Measurements from ENCODE around the gene CADPS.

DNA sequence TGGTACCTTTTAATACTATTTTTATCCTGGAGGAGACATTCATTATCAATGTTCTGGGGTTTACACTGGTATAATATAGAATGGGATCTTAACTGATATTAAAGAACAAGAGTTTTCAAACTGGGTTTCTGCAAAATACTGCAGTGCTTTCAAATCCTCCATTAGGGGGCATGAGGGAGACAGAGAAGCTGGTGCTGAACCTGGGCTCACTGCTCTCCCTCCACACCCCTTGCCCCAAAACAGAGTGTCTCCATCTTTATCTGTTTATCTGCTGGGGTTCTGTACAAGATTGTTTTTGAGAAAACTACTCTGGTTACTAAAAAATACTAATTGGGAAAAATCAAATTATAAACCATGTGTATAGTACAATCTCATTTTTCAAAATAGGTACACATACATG, 41.7 kb downstream of the CADPS start:
- TF ChIP-seq, protein P1, sequence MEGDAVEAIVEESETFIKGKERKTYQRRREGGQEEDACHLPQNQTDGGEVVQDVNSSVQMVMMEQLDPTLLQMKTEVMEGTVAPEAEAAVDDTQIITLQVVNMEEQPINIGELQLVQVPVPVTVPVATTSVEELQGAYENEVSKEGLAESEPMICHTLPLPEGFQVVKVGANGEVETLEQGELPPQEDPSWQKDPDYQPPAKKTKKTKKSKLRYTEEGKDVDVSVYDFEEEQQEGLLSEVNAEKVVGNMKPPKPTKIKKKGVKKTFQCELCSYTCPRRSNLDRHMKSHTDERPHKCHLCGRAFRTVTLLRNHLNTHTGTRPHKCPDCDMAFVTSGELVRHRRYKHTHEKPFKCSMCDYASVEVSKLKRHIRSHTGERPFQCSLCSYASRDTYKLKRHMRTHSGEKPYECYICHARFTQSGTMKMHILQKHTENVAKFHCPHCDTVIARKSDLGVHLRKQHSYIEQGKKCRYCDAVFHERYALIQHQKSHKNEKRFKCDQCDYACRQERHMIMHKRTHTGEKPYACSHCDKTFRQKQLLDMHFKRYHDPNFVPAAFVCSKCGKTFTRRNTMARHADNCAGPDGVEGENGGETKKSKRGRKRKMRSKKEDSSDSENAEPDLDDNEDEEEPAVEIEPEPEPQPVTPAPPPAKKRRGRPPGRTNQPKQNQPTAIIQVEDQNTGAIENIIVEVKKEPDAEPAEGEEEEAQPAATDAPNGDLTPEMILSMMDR (IDR thresholded peaks at IDR 0.05) = no peak
- no peak for TF ChIP-seq POLR2A (IDR thresholded peaks at IDR 0.05)
